ENCODE results near the gene FPGS. TPM values are rescaled to one million over a fixed set of nuclear protein-coding genes. Genes with fewer than 3 reads are reported as not detected.
"Not testable (repeated sequence)": the region's sequence is repeated elsewhere in the genome, so short reads cannot be mapped to it uniquely, and the experiment has no call there.

FPGS gene
- polyA plus RNA-seq, 3 donors = 35.1 to 148 (median 52.1) TPM

DNA sequence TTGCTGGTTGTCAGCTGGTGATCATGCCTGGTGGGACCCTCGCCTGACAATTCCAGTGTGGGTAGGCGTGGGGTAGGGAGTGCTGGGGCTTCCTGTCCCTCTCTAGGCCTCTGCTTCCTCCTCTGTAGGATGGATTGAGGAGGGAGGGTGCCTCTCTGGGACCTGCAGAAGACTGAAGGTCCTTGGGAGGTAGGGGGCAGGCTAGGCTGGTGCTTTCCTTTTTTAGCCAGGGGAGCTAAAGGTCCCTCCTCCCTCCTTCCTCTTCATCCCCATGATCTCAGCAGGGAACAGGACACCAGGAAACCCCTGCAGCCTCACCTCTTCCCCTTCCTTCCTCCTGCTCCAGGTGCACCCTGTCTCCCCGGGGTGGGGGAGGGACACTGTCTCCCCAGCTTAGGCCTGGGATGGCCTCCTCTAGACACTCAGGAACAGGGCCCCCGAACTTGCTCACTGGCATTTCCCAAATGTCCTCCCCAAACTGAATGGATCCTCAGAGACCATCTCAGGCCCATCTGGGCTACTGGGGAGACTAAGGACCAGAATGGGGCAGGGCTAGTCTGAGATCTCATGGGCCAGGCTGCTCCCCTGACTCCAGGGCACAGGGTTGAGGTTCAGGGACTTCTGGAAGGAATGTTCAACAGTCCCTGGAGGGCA lies 32.6 kb upstream of the FPGS start:
- H3K27ac ChIP-seq (ENCODE audit: low read depth, low read length) = peak overlapping the region; percentile 3
- WGBS, 3 donors = 37 to 71% (median 44%) methylated on average over 4 of the region's 4 CpGs

GRCh38 chr9:127770583-127770904 lies 32.1 kb upstream of the FPGS start:
- WGBS, 3 donors = 28 to 44% (median 32%) methylated on average over 3 of the region's 3 CpGs
- H3K27ac ChIP-seq (ENCODE audit: low read depth, low read length) = no peak overlapping the region

- 2% methylated on average over 24 to 43 of the region's 43 CpGs for whole genome bisulfite sequencing, 3 donors
- no peak overlapping the region for H3K27ac ChIP-seq (ENCODE audit: low read depth, low read length)
Observed at GRCh38 chr9:127770905-127771569, 31.6 kb upstream of the FPGS start.

DNA sequence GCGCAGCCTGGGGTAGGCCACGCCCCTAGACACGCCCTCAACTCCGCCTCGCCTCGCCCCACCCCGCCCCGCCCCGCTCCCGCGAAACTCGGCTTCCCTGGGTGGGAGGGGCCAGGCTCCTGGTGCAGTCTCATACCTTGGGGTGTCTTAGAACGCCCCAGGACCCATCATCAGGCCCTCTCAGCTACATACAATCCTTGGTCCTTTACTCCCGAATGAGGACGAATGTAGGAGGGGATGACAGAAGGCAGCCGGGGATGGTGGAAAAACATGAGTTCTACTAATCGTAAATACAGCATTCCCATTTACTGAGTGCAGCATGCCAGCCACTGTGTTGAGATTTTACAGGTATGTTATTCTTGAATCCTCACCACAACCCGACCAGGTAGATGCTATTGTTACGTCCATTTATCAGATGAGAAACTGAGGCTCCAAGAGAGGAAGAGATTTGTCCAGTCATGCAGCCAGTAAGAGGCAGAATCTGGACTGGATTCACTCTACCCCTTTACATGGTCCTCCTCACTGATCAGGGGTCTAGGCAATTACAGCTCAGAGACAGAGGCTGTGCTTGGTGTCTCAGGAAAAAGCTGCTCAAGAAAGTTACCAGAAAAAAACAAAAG lies 31.0 kb upstream of the FPGS start:
- H3K27ac ChIP-seq (ENCODE audit: low read depth, low read length) = no peak overlapping the region
- 5 to 9% (median 8%) methylated on average over 19 of the region's 19 CpGs for WGBS, 3 donors

- no peak overlapping the region for H3K27ac ChIP-seq (ENCODE audit: low read depth, low read length)
- WGBS, 3 donors = 95 to 97% (median 96%) methylated on average over 5 of the region's 5 CpGs
Observed at GRCh38 chr9:127772603-127773002, 30.1 kb upstream of the FPGS start.

DNA sequence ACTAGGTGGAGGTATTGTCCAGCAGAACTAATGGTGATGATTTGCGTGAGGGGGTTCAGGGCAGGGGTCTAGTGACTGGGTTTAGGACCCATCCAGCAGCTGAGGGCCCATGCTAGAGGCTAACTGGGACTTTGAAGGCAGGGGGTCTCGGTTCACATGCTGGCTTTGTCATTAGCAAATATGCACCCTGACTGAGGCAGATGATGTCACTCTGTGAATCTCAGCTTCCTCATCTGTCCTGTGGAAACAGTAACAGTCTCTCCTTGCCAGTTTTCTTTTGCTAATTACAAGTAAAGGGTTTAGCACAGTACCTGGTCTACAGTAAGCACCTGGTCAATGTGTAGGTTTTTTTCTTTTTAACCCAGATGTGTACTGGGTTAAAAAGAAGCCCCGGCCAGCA lies 29.4 kb upstream of the FPGS start:
- 87 to 92% (median 88%) methylated on average over 3 of the region's 3 CpGs for WGBS, 3 donors
- H3K27ac ChIP-seq (ENCODE audit: low read depth, low read length) = no peak overlapping the region

DNA sequence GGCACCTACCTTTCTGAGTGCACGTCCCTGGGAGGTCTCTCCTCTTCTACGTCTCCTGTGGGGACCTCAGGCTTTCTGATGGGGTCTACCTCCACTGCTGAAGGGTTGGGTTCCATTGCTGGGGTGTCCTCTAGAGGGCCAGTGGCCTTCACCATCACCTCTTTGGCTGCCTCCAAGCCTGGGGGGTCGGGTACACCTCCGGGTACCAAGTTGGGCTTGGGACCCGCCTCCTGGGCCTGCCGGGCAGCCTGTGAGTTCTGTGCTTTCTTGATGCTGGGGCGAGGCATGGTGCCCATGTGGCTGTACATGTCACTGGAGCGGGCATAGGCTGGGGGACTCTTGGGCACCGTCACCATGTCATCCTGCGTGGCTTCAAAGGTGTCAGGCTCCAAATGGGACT lies 28.7 kb upstream of the FPGS start:
- no peak overlapping the region for H3K27ac ChIP-seq (ENCODE audit: low read depth, low read length)
- whole genome bisulfite sequencing, 3 donors = 86 to 94% (median 94%) methylated on average over 10 of the region's 10 CpGs

DNA sequence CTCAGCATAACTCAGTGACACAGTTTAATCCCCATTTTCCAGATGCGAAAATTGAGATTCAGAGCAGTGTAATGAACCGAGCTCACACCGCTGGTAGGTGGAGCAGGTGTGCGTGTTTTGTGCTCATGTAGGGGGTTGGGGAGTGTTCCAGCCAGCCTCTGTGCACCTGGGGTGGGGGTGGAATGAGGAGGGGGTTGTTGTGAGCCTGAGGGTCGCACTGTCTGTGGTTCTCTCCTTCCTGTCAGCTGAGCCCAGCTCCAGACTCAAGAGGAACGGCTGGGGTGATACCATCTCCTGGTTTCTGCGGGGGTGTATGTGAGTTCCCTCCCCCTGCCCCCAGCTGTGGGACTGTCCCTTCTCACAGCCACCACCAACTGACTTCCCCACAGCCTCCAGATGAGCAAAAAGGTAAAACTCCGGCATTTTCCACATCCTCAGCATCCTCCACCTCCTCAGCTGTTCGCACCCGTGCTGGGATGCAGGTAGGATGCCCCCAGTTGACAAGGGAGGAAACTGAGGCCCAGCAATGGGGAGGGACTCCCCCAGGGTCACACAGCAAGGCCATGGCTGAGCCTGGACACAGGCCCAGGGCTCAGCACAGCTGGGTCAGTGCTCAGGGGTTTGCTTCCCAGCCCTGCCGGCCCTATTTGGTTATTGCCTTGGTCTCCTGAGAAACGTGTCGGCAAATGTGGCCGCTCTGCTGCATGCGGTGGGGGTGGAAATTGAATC lies 26.3 kb upstream of the FPGS start:
- WGBS, 3 donors = 46 to 56% (median 49%) methylated on average over 15 of the region's 15 CpGs
- no peak overlapping the region for H3K27ac ChIP-seq (ENCODE audit: low read depth, low read length)

GRCh38 chr9:127776924-127777289 lies 25.8 kb upstream of the FPGS start:
- H3K27ac ChIP-seq (ENCODE audit: low read depth, low read length) = no peak overlapping the region
- WGBS, 3 donors = 46 to 51% (median 47%) methylated on average over 5 of the region's 5 CpGs

DNA sequence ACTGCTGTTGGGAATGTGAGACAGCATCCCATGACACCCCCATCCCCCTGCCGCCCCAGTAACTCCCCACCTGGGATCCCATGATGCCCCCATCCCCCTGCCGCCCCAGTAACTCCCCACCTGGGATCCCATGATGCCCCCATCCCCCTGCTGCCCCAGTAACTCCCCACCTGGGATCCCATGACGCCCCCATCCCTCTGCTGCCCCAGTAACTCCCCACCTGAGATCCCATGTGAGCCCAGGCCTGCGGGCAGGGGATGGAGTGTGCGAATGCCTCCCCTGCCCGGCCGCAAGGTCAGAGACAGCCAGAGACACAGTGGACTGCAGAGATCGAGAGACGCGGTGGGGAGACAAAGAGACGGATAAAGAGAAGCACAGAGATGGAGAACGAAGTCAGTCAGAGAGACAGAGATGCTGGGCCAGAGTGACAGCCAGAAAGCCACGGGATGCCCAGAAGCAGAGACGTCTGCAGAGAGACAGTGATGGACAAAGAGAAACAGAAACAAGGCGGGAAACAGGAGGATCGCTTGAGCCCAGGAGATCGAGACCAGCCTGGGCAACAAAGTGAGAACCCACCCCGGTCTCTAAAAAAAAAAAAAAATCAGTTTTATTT lies 25.2 kb upstream of the FPGS start:
- H3K27ac ChIP-seq (ENCODE audit: low read depth, low read length) = no peak overlapping the region
- WGBS, 3 donors = 47 to 74% (median 47%) methylated on average over 17 to 18 of the region's 18 CpGs

- H3K27ac ChIP-seq (ENCODE audit: low read depth, low read length) = peak within 1 kb of the TSS; percentile 53
- WGBS, 3 donors = 18 to 68% (median 22%) methylated on average over 13 of the region's 13 CpGs
Observed at GRCh38 chr9:127778280-127779135, 24.2 kb upstream of the FPGS start, which contains the start of gene SH2D3C. Gene SH2D3C, minus strand, starts transcription at chr9:127778666. Its CDS starts 39 bp downstream, at chr9:127778627.

- peak overlapping the region; percentile 53 for H3K27ac ChIP-seq (ENCODE audit: low read depth, low read length)
- 49 to 72% (median 49%) methylated on average over 17 of the region's 17 CpGs for WGBS, 3 donors
Observed at GRCh38 chr9:127779136-127779981, 23.3 kb upstream of the FPGS start.

DNA sequence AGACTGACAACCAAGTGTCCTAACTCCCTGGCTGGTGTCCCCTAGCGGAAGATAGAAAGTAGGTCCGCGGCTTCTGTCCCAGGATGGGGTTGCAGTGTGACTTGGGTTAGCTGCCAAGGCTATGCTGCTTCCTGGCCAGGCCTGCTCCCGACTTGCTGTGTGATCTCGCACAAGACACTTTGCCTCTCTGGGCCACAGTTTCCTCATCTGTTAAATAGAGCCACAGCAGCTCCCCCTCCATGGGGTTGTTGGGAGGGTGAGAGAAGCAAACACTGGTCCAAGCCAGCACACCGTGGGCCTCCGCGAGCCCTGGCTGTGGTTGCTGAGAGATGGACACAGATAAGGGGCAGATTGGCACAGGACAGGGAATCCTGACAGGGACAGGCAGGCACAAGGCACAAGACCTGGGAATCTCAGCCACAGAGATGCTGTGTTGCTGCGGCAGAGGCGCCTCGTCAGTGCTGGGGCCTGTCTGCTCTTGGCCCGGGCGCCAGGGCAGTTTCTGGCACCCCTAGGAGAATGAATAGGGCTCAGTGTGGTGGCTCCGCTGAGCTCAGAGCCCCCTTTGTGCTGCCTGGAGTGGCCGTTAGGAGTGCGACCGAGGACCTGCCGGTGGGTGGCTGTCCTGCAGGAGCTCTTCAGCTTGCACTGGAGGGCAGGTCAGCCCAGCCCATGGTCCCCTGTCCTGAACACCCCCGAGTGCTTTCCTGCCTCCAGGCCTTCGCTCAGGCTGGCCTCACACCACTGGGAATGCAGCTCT lies 22.4 kb upstream of the FPGS start:
- 68 to 74% (median 73%) methylated on average over 20 of the region's 20 CpGs for WGBS, 3 donors
- no peak overlapping the region for H3K27ac ChIP-seq (ENCODE audit: low read depth, low read length)

DNA sequence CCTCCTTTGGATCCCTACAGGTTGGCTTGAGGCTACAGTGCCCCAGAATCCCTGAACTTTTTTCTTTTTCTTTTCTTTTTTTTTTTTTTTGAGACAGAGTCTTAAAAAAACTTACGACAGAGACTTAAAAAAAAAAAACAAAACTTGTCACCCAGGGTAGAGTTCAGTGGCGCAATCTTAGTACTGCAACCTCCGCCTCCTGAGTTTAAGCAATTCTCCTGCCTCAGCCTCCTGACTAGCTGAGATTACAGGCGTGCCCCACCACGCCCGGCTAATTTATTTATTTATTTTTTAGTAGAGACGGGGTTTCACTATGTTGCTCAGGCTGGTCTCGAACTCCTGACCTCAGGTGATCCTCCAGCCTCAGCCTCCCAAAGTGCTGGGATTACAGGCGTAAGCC lies 21.8 kb upstream of the FPGS start:
- 65 to 95% (median 68%) methylated on average over 9 of the region's 9 CpGs for WGBS, 3 donors
- H3K27ac ChIP-seq (ENCODE audit: low read depth, low read length) = not testable (repeated sequence)

DNA sequence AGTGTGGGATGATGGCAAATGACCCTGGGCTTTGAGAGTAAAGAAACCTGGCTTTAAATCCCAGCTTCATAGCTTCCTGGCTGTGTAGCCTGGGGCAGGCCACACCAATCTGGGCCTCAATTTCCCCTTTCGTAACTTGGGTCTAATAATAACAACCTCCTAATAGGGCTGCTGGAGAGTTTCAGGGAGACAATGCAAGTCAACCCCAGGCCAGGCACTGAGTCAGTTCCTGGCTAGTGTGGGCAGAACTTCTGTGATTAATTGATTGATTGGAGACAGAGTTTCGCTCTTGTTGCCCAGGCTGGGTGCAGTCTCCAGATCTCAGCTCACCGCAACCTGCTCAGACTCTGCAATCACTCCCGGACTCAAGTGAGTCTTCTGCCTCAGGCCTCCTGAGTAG lies 20.9 kb upstream of the FPGS start:
- no peak overlapping the region for H3K27ac ChIP-seq (ENCODE audit: low read depth, low read length)
- WGBS, 3 donors = 91 to 94% (median 94%) methylated on average over 4 of the region's 4 CpGs
